Thyroid gland (tissue), 4 donors: ENCODE results near the gene PDGFB. TPM values are rescaled to one million over a fixed set of nuclear protein-coding genes. Genes with fewer than 3 reads are reported as not detected.

Source experiments
- DNase-seq, 2 donors: peaks; one replicate each; pipeline ENCODE4 v3.0.0-alpha.2; 2019
- H3K27ac ChIP-seq, 3 donors: fragments of 200-600 bp; sonication (generic); 1 replicate in 2 of 3; 2 replicates in 1 of 3; pipeline ENCODE4 v1.5.1; 2016 to 2019; ENCODE audit warnings: mild to moderate bottlenecking in 1 of 3, moderate library complexity in 1 of 3
- H3K27me3 ChIP-seq: fragments of 200-600 bp; sonication (generic); one replicate; pipeline ENCODE4 v1.5.1; 2019
- H3K36me3 ChIP-seq, 2 donors: fragments of 200-600 bp; sonication (generic); one replicate each; pipeline ENCODE4 v1.5.1; 2016 to 2019
- H3K4me1 ChIP-seq, 2 donors: fragments of 200-600 bp; sonication (generic); one replicate each; pipeline ENCODE4 v1.5.1; 2017 to 2019
- H3K4me3 ChIP-seq, 3 donors: fragments of 200-600 bp; sonication (generic); replicated peaks in 1 of 3; 1 replicate in 2 of 3; 2 replicates in 1 of 3; pipeline ENCODE4 v1.5.1; 2016; ENCODE audit warnings: mild to moderate bottlenecking in 1 of 3
- H3K9me3 ChIP-seq: fragments of 200-600 bp; sonication (generic); one replicate; pipeline ENCODE4 v1.5.1; 2017
- CTCF ChIP-seq, 6 experiments: fragments of 200-600 bp in 3 of 6; fragments of 450-650 bp in 3 of 6; sonication (generic) in 3 of 6; IDR thresholded peaks; one replicate each; pipeline ENCODE4 v1.5.1; 2016 to 2019; ENCODE audit warnings: antibody characterized with exemption in 6 of 6, mild to moderate bottlenecking in 2 of 6, inconsistent platforms in 1 of 6, moderate library complexity in 1 of 6
- POLR2A ChIP-seq, 2 donors: fragments of 450-650 bp; IDR thresholded peaks; one replicate each; pipeline ENCODE4 v1.6.1; 2017; ENCODE audit warnings: antibody characterized with exemption in 2 of 2, mild to moderate bottlenecking in 2 of 2, moderate library complexity in 1 of 2
- WGBS, 2 donors: methylation state at CpG; one replicate each; pipeline ENCODE4 v1.1.5; 2017; 5-methylcytosine and 5-hydroxymethylcytosine counted together
- intact Hi-C: fragments of 100-400 bp; cut with DNase I; formaldehyde crosslinking; loops from one replicate; pipeline ENCODE4 v1.15.1; 2023
- total RNA-seq, 4 donors: library from RNA; depleted of rRNA; stranded (reverse); fragments of >200 nt; gene quantifications; one replicate each; pipeline ENCODE4 v1.2.3, GENCODE V29; 2016

The PDGFB gene
- total RNA-seq, 4 donors from 2014 or later, result 3.6 to 10.5 (median 3.9) TPM

DNA sequence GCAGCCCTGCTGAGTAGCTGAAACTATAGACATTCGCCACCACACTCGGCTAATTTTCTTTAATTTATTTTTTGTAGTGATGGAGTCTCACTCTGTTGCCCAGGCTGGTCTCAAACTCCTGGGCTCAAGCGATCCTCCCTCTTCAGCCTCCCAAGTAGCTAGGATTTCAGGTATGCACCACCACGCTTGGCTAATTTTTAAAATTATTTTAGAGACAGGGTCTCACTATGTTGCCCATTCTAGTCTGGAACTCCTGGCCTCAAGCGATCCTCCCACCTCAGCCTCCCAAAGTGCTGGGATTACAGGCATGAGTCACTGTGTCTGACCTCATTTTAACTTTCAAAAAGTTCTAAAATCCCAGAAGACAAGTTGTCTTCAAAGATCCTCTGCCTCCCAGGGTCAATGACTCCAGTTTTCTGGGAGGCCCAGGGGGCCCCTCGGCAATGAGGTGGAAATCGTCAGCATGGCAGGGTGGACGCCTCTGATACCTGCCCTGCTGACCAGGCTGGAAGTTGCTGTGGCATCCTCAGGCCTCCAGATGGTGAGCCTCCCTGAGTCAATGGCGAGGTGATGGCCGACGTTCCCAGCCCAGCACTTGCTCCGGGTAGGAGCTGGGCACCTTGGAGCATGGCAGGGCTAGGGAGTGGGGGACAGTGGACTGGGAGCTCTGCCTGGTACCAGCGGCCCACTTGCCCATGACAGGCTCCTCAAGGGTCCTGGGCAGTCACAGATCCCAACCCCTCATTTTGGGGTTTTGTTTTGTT is 43.5 kb upstream of the PDGFB start:
- Histone ChIP-seq H3K27ac (no peak overlapping the region), H3K4me3 (no peak overlapping the region), H3K27me3 (no peaks in the 10 kb centered on the region), H3K36me3 (no peaks in the 10 kb centered on the region), H3K4me1 (peaks cover 5 to 38% of the 10 kb centered on the region in 2 donors), H3K9me3 (no peaks in the 10 kb centered on the region)
- no peak for DNase-seq
- TF ChIP-seq POLR2A (IDR thresholded peaks at IDR 0.05) (no peak), CTCF (IDR thresholded peaks at IDR 0.05) (no peak)
- intact Hi-C loops, result no loop called here
- 94 to 95% methylated on average over 6 to 13 of the region's 13 CpGs for WGBS, 2 donors

DNA sequence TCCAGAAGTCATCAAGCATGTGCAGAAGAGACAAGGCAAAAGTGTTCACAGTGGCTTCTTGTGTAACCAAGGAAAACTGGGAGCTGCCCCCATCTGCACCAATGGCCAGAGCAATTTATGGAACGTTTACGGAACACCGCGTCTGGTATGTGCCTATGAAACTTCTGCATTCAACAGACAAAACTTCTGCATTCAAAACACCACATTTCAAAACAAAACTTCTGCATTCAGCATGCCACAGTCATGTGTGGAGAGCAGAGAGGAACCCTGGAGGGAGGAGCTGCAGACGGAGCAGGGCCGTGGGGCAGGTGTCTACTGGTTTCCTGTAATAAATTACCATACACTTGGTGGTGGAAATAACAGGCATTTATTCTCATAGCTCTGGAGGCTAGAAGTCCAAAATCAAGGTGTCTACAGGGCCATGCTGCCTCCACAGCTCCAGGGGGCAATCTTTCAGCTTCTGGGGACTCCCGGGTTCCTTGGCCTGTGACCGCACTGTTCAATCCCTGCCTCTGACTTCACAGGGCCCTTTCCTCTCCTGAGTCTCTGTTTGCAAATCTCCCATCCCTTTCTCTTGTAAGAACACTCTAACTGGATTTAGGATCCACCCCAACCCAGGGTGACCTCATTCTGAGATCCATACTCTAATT is 42.4 kb upstream of the PDGFB start:
- peaks cover 5 to 39% of the 10 kb centered on the region in 2 donors for H3K4me1 ChIP-seq
- 48 to 55% methylated on average over 8 of the region's 8 CpGs for WGBS, 2 donors
- TF ChIP-seq CTCF (IDR thresholded peaks at IDR 0.05) (no peak), POLR2A (IDR thresholded peaks at IDR 0.05) (no peak)
- no peak overlapping the region for H3K4me3 ChIP-seq
- intact Hi-C loops, result no loop called here
- no peaks in the 10 kb centered on the region for H3K36me3 ChIP-seq
- no peaks in the 10 kb centered on the region for H3K27me3 ChIP-seq
- DNase-seq, result peak in 1 of 2 donors; percentile 19
- peak overlapping the region in 2 of 3 donors; percentile 16 to 45 for H3K27ac ChIP-seq
- H3K9me3 ChIP-seq, result no peaks in the 10 kb centered on the region

DNA sequence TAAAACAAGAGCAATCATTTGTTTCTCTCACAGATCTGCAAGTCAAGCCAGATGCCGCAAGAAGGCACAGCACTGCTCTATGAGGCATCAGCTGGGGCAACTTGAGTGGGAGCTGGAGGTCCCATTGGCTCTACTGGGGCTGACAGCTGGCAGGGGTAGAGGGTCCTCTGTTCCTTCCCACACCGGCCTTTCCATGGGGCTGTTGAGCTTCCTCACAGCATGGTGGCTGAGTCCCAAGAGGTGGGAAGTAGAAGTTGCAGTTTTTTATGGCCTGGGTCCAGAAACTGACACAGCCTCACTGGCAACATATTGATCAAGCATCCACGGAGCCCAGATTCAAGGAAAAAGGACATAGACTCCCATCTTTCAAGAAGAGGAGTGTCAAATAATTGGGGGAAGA is 40.2 kb upstream of the PDGFB start:
- Histone ChIP-seq H3K4me1 (peaks cover 0 to 21% of the 10 kb centered on the region in 2 donors), H3K9me3 (no peaks in the 10 kb centered on the region), H3K4me3 (no peak overlapping the region), H3K27ac (no peak overlapping the region), H3K36me3 (no peaks in the 10 kb centered on the region), H3K27me3 (no peaks in the 10 kb centered on the region)
- 83 to 88% methylated on average over 2 to 3 of the region's 3 CpGs for WGBS, 2 donors
- DNase-seq, result no peak
- no peak for TF ChIP-seq CTCF (IDR thresholded peaks at IDR 0.05)
- intact Hi-C loops, result no loop called here

GRCh38 chr22:39284142-39284980 is 39.6 kb upstream of the PDGFB start:
- Histone ChIP-seq H3K36me3 (no peaks in the 10 kb centered on the region), H3K27ac (peak overlapping the region in 2 of 3 donors; percentile 28 to 66), H3K27me3 (no peaks in the 10 kb centered on the region), H3K4me3 (no peak overlapping the region), H3K4me1 (peaks cover 0 to 21% of the 10 kb centered on the region in 2 donors), H3K9me3 (no peaks in the 10 kb centered on the region)
- TF ChIP-seq POLR2A (IDR thresholded peaks at IDR 0.05), result no peak
- DNase-seq, result no peak
- intact Hi-C loops, result no loop called here
- 87 to 92% methylated on average over 18 to 19 of the region's 19 CpGs for WGBS, 2 donors

DNA sequence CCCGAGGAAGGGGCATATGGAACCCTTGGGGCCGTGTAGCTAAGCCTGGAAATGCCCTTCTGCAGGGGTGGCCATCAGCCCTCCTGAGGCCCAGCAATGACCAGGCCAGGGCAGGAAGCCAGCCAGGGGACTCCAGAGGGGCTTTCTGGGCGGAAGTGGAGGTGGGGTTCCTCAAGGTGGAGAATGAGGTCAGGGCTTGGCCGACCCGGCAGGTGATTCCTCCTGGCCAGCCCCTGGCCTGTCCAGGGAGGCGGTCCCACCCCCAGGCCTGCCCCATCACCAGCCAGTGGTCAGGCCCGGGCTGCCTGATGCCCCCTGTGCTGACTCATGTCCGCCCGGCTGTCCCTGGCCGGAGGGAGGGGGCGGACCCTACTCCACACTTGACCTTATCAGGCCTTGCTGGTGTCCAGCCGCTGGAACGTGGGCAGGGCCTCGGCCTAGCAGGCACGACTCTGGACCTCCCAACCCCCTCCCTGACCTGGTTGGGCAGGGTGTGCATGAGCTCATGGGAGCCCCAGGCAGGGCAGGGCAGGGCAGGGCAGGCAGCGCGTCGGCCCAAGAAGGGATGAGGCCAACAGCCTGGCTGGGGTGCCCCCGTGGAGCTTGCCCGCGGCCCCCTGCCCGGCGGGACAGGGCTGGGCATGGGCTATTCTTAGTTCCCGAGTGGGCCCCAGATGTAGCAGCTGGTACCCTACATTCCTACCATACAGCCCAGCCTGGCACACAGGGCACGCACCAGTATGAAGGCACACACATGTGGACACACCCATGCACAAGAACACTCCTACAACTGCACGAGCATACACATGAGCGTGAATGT is 38.8 kb upstream of the PDGFB start:
- no peaks in the 10 kb centered on the region for H3K27me3 ChIP-seq
- peak overlapping the region; percentile 44 to 70 (median 66) for H3K27ac ChIP-seq
- no peaks in the 10 kb centered on the region for H3K9me3 ChIP-seq
- peaks cover 0 to 21% of the 10 kb centered on the region in 2 donors for H3K4me1 ChIP-seq
- no peaks in the 10 kb centered on the region for H3K36me3 ChIP-seq
- 70 to 75% methylated on average over 8 to 13 of the region's 27 CpGs for WGBS, 2 donors
- no peak for DNase-seq
- intact Hi-C loops, result no loop called here
- TF ChIP-seq POLR2A (IDR thresholded peaks at IDR 0.05) (no peak), CTCF (IDR thresholded peaks at IDR 0.05) (no peak)
- H3K4me3 ChIP-seq, result no peak overlapping the region
